Stimulated activated CD4-positive, alpha-beta T cell treated with anti-CD3 and anti-CD28 coated beads, Interleukin-4, amount 100 ng/mL, for 1 hour (primary cell): Measurements from ENCODE around the gene DDN.

ENCODE experiments used
- DNase-seq: peaks from one replicate; pipeline ENCODE4 v3.0.0-alpha.2; 2020

DDN gene

DNA sequence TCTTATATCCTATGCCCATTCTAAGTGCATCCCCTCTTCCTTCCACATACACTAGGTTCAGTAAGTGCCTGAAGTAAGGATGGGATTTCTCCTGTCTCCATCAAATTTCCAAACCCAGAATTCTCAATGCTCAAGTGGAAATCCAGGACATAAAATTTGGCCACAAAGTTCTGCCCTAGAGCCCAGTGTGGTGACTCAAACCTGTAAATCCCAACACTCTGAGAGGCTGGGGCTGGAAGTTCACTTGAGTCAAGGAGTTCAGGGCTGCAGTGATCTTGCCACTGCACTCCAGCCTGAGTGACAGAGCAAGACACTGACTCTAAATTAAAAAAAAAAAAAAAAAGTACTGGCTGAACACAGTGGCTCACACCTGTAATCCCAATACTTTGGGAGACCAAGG lies 37.4 kb downstream of the DDN start:
- DNase-seq: no peak

- DNase-seq: no peak
These were observed 37.8 kb downstream of the DDN start for GRCh38 chr12:48961331-48961730.

DNA sequence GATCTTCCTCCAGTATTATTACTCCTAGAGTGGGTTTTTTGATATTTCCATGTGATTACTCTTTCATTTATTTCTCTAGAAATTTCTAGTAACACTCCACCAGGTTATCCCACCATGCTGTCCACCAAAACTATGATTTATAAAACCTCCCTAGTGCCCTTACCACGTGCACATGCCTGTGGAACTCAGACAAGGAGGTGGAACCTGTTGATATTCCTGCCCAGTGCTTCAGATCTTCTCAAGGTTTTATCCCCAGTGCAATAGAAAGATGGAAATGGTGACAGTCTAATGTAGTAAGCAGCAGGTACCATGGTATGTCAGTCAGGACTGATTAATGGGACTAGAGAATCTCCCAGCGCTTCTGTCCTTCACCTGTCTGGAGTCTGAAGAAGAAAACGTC lies 38.3 kb downstream of the DDN start:
- DNase-seq: no peak

DNA sequence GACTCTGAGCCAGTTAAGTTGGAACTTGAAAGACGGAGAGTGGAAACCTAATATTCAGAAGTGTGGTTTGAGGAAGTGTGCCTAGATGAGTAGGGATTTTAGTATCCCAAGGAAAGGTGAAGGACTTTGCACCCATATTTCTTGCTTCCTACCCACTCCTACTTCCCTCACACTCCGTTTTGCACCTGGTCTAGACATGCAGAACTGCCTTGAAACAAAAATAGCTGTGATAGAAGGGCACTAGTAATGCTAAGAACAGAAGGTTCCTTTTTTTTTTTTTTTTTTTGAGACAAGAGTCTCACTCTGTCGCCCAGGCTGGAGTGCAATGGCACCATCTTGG lies 41.2 kb downstream of the DDN start:
- no peak for DNase-seq

DNA sequence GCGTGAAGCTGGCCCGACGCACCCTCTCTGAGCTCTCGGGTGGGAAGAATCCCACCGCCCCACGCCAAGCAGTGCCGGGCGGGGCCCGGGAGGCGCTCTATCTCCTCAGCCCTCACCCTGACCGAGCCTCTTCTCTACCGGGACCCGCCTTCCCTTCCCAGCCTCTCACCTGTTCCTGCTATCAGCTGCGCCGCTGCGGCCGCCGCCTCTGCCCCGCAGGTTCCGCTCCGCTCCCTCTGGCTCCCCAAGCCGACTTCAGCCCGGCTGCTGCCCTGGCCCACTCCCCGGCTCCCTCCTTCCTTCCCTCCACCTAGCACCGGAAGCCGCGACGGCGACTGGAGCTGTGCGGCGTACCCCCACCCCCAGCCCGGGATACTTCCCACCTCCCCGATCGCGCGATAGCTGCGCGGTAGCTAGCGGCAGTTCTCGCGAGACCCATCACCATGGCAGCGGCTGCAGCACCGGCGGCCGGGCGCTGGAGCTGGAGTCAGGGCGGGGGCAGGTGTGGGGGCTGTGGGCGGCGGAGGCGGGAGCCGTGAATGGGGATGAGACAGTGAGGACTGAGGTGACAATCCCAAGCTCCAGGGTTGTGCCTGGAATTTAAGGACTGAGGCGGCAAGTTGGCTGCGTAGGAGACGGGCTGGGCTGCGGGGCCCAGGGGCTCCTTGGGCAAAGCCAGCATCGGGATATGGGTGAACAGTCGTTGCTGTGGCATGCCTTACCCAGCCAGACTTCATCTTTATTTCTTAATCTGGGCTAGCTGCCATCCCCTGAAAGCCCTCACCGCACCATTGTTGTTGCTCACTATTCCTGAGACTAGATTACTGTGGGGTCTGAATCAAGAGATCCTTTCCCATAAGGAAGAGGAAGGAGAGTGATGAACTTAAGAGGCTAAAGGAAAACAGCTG lies 41.8 kb downstream of the DDN start, which contains the start of gene ARF3:
ARF3 (minus strand) TSS at position 347 of the 908 bp plus-strand sequence. CDS start 16,392 bp downstream, outside the sequence.
- peak; percentile 94 for DNase-seq

- peak; percentile 22 for DNase-seq
These were observed 42.7 kb downstream of the DDN start for GRCh38 chr12:48956279-48957140.

DNA sequence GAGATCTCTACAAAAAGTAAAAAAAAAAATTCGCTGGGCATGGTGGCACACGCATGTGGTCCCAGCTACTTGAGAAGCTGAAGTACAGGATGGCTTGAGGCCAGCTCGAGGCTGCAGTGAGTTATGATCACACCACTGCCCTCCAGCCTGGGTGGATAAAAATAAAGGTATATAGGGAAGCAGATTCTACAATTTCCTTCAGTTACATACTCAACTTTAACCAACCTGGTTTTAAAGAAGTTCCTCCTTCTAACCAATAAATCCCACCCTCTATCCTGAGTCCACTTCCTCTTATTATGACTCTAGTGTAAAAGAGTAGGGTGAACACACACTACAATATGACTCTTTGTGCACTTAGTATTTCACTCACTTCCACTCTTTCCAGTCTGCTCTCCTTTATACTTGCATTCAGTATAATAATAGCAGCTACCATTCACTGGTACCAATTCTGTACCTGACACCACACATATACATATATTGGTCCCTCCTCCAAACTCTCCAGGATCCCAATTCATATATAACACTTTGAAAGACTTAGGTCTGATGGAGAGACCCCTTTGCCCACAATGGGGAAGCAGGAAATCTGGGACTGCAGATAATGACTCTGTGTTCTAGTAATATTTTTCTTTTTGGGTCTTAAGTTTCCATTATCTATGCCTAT lies 44.2 kb downstream of the DDN start:
- DNase-seq: no peak

- no peak for DNase-seq
These were observed 45.1 kb downstream of the DDN start for GRCh38 chr12:48954061-48954460.

DNA sequence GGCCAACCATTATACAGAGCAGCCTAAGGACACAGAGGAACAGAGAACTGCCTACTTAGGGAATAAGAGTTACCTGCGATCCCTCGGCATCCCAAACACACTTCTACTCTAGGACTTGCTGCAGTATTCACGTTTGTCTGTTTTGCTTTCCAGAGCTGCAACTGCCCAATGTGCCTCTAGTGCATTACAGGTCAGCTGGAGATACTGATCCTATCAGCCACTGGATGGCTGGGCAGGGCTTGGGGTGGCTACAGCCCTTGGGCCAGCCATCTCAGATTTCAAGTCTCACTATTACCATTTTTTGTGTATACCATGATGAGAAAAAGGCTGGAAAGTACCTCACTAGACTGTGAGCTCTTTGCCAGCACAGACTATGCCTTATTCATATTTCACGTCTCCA lies 46.5 kb downstream of the DDN start:
- no peak for DNase-seq

DNA sequence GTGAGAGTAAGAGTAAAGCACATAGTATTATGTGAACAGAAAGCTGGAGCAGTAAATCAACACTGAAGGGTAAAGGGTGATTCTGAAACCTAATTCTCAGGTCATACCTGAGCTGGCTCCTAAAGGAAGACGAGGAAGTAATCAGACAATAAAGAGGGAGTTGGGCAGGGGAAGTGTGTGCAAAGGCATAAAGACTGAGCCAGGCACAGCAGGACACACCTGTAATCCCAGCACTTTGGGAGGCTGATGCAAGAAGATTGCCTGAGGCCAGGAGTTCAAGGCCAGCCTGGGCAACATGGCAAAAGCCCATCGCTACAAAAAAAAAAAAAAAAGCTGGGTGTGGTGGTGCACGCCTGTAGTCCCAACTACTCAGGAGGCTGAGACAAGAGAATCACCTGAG lies 51.4 kb downstream of the DDN start:
- DNase-seq: no peak

- DNase-seq: no peak
These were observed 52.2 kb downstream of the DDN start for GRCh38 chr12:48946943-48947342.

DNA sequence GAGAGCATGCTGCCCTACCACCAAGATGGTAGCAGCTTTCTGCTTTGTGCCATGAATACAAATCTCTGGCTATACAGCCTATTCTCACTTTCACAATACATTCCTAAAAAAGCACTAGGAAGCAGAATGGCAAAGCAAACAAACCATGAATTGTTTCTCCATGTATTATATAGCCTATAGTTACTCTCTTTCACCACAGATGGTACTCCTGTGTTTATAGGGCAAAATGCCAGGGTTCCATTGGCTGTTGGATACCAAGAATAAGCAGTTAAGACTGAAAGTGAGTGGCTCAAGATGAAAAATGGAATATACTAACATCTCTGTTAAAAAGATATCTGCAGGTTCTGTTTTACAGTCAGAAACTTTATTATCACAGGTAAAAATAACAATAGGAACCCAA lies 53.0 kb downstream of the DDN start:
- no peak for DNase-seq
